ENCODE measurements around the gene OR1B1.

- no peak for TF ChIP-seq POLR2A (IDR thresholded peaks at IDR 0.05)
- TF ChIP-seq, protein P1, sequence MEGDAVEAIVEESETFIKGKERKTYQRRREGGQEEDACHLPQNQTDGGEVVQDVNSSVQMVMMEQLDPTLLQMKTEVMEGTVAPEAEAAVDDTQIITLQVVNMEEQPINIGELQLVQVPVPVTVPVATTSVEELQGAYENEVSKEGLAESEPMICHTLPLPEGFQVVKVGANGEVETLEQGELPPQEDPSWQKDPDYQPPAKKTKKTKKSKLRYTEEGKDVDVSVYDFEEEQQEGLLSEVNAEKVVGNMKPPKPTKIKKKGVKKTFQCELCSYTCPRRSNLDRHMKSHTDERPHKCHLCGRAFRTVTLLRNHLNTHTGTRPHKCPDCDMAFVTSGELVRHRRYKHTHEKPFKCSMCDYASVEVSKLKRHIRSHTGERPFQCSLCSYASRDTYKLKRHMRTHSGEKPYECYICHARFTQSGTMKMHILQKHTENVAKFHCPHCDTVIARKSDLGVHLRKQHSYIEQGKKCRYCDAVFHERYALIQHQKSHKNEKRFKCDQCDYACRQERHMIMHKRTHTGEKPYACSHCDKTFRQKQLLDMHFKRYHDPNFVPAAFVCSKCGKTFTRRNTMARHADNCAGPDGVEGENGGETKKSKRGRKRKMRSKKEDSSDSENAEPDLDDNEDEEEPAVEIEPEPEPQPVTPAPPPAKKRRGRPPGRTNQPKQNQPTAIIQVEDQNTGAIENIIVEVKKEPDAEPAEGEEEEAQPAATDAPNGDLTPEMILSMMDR (IDR thresholded peaks at IDR 0.05), result no peak
Measured at GRCh38 chr9:122580360-122580759, 77.1 kb downstream of the OR1B1 start.

Data from heart left ventricle (tissue), 13 donors.